ENCODE results near the gene PCDH19. TPM values are rescaled to one million over a fixed set of nuclear protein-coding genes. Genes with fewer than 3 reads are reported as not detected.

Gene PCDH19
- total and polyA plus RNA-seq, 8 donors: 0.08 to 0.44 (median 0.18) TPM

DNA sequence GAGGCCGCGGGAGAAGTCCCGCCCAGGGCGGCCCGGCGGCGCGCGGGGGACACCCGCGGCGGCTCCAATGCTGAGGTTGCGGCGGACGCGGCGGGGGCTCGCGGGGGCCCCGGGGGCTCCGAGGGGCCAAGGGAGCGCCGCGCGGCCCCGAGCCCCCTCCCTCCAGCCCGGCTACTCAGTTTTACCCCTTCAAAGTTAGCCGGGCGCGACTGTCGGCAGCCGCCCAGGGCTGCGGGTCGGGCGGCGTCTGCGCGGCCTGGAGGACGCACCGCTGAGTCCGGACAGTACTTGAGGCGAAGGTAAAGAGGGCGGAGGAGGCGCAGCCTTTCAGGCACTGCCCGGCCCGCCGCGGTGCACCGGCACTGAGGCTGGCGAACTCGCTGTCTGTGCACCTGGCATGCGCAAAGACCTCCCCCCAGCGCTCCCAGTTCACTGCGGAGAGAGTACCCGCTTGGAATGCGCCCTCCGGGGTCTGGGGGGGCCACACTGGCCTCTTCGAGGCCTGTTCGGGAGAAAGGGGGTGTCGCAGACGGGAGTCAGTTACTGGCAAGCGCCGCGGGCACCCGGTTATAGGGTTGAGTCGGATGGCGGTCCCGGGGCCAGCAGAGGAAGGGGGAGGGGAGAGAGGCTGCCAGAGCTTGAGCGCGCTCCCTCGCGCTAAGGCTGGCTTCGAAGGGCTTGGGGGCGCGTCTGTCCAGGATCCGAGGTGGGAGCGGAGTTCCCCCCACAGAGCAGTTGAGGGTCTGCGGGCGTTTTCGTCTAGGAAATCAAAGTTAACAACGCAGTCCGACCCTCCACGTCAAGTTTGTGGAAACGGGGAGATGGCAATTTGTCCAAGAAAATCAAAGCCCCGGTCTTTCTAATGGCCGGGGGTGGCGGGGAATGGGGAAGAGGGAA lies 1.1 kb downstream of the PCDH19 start:
- FAIRE-seq (no peak), DNase-seq (peak in 2 of 6 donors; percentile 8 to 66), ATAC-seq (no peak)
- Histone ChIP-seq H3K4me3 (peak overlapping the region in 1 of 4 donors; percentile 35), H3K27ac (no peak overlapping the region), H3K27me3 (peaks cover 0 to 68% (median 12%) of the 10 kb centered on the region in 4 donors), H3K36me3 (no peaks in the 10 kb centered on the region), H3K4me1 (peaks cover 0 to 5% (median 0%) of the 10 kb centered on the region in 3 donors), H3K9me3 (no peaks in the 10 kb centered on the region)
- intact Hi-C loops (cut with DNase I): no loop called here
- TF ChIP-seq, protein P1, sequence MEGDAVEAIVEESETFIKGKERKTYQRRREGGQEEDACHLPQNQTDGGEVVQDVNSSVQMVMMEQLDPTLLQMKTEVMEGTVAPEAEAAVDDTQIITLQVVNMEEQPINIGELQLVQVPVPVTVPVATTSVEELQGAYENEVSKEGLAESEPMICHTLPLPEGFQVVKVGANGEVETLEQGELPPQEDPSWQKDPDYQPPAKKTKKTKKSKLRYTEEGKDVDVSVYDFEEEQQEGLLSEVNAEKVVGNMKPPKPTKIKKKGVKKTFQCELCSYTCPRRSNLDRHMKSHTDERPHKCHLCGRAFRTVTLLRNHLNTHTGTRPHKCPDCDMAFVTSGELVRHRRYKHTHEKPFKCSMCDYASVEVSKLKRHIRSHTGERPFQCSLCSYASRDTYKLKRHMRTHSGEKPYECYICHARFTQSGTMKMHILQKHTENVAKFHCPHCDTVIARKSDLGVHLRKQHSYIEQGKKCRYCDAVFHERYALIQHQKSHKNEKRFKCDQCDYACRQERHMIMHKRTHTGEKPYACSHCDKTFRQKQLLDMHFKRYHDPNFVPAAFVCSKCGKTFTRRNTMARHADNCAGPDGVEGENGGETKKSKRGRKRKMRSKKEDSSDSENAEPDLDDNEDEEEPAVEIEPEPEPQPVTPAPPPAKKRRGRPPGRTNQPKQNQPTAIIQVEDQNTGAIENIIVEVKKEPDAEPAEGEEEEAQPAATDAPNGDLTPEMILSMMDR (IDR thresholded peaks at IDR 0.05): no peak
- WGBS, 2 donors: 4 to 35% methylated on average over 82 to 87 of the region's 87 CpGs

DNA sequence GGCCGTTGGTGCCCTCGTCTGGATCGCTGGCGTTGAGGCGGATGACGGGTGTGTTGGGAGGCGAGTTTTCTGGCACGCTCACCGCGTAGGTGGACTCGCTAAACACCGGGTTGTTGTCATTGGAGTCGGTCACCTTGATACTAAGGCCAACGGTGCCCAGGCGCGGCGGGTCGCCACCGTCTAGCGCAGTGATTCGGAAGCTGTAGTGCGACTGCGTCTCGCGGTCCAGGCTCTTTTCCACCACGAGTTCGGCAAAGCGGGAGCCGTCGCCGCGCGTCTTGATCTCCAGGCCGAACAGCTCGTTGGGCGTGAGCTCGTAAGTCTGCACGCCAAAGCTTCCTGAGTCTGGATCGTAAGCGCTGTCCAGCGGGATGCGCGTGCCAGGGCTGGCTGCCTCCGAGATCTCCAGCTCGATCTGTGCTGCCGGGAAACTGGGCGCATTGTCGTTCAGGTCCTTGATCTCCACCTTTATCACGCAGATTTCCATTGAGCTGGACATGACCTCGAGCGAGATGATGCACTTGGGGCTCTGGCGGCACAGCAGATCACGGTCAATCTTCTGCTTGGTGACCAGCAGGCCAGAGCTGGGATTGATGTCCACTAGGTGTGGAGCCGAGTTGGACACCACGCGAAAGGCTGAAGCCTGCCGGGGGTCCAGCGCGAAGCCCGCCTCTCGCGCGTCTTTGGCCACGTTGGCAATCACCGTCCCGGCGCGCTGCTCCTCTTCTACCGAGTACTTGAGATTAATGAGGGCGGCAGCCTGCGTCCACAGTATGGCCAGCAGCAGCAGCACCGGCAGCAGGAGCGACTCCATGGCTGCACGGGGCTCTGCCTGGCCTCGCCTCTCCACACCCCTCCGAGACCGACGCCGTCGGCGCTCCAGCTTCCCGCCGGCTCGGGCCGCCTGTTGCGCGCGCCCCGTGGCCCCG lies 2.0 kb downstream of the PCDH19 start:
- Histone ChIP-seq H3K27me3 (peaks cover 0 to 67% (median 12%) of the 10 kb centered on the region in 4 donors), H3K4me1 (peaks cover 0 to 5% (median 0%) of the 10 kb centered on the region in 3 donors), H3K4me3 (no peak overlapping the region), H3K36me3 (no peaks in the 10 kb centered on the region), H3K27ac (no peak overlapping the region), H3K9me3 (no peaks in the 10 kb centered on the region)
- DNase-seq: peak in 3 of 6 donors; percentile 12 to 64 (median 54)
- no peak for ATAC-seq
- no peak for FAIRE-seq
- intact Hi-C loops (cut with DNase I): no loop called here
- WGBS, 2 donors: 4 to 39% methylated on average over 90 of the region's 90 CpGs
- TF ChIP-seq, protein P1 (IDR thresholded peaks at IDR 0.05): no peak

DNA sequence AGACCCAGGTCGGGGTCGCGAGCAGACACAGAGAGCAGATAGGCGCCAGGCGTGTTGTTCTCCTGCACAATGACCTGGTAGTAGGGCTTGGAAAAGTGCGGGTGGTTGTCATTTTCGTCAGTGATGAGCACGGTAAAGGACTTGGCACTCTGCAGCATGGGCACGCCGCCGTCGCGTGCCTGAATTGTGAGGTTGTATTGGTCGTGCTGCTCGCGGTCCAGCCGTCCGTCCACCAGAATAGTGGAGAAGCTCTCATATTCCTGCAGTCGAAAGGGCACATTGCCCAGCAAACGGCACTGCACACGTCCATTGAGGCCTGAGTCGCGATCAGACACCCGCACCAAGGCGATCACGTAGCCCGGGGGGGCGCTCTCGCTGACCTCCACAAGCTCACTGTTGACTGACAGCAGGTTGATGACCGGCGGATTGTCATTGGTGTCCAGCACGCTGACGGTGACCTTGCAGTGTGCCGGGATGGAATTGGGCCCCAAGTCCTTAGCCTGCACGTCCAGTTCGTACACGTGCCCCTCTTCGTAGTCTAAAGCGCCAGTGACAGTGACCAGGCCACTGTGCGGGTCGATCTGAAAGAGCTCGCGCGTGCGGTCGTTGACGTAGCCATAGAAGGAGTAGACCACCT lies 2.8 kb downstream of the PCDH19 start:
- 11 to 40% methylated on average over 47 of the region's 47 CpGs for WGBS, 2 donors
- intact Hi-C loops (cut with DNase I): no loop called here
- no peaks in the 10 kb centered on the region for H3K9me3 ChIP-seq
- TF ChIP-seq, protein P1 (IDR thresholded peaks at IDR 0.05): no peak
- FAIRE-seq (no peak), DNase-seq (peak in 2 of 6 donors; percentile 10 to 46), ATAC-seq (no peak)
- H3K27me3 ChIP-seq: peaks cover 0 to 66% (median 12%) of the 10 kb centered on the region in 4 donors
- H3K27ac ChIP-seq: no peak overlapping the region
- peaks cover 0 to 5% (median 0%) of the 10 kb centered on the region in 3 donors for H3K4me1 ChIP-seq
- H3K36me3 ChIP-seq: no peaks in the 10 kb centered on the region
- H3K4me3 ChIP-seq: no peak overlapping the region

DNA sequence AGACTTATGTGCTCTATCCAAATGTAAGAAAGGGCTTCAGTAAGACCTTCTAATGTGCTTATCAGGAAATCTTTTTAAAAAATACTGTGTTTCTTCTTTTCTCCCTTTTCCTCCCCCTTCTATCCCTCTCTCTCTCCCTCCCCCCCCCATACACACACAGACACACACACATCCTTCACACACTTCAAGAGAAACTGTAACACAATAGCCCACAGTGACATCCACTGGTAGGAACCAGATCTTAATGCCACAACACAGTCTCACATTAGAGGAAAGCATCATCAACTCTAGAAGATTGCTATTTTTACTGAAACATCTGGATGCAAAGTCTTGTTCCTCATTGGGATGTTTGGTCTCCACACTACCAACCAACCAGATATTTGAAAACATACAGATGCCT lies 4.6 kb downstream of the PCDH19 start:
- Histone ChIP-seq H3K27me3 (peaks cover 0 to 48% (median 7%) of the 10 kb centered on the region in 4 donors), H3K36me3 (no peaks in the 10 kb centered on the region), H3K4me1 (peaks cover 0 to 5% (median 0%) of the 10 kb centered on the region in 3 donors), H3K9me3 (no peaks in the 10 kb centered on the region), H3K4me3 (no peak overlapping the region), H3K27ac (no peak overlapping the region)
- intact Hi-C loops (cut with DNase I): no loop called here
- FAIRE-seq: no peak
- no peak for ATAC-seq
- no peak for DNase-seq
- TF ChIP-seq, protein P1 (IDR thresholded peaks at IDR 0.05): no peak

Measured in pancreas (tissue), 10 donors.